Epithelial cell of esophagus (primary cell): Measurements from ENCODE around the gene CLEC11A.

Experiments used
- DNase-seq: peaks from one replicate; pipeline ENCODE4 v3.0.0; 2010; ENCODE audit warnings: low read depth
- H3K4me3 ChIP-seq: 2 replicates; pipeline ENCODE4 v1.5.1; 2011; ENCODE audit warnings: mild to moderate bottlenecking, low read length, control low read depth
- TF ChIP-seq, protein P1 (sequence below): IDR thresholded peaks from 2 replicates; pipeline ENCODE4 v1.5.1; 2011; ENCODE audit warnings: low read depth, mild to moderate bottlenecking, low read length, control low read depth, inconsistent platforms; ENCODE audit not compliant: insufficient read depth; ENCODE audit errors: missing control alignments

CLEC11A gene

DNA sequence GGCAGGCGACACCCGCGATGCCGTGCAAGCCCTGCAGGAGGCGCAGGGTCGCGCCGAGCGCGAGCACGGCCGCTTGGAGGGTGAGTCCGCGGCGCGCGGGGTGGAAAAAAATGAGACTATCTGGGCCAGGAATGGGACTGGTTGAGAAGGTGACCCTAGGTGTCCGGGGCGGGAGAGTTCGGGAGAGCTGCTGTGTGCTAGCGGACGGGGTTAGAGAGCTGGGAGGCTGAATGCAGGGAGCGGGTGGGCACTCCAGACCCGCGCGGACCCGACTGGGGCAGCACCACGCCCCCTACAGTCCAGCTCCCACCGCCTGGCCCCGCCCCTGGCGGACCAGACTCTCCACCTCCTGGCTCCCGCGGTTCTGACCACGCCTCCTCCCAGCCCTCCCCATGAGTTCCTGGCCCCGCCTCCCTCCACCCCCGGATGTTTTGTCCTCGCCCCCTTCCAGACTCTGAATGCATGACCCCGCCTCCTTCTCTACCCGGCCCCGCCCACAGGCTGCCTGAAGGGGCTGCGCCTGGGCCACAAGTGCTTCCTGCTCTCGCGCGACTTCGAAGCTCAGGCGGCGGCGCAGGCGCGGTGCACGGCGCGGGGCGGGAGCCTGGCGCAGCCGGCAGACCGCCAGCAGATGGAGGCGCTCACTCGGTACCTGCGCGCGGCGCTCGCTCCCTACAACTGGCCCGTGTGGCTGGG, 1.5 kb downstream of the CLEC11A start:
- peak; percentile 85 for DNase-seq
- TF ChIP-seq, protein P1, sequence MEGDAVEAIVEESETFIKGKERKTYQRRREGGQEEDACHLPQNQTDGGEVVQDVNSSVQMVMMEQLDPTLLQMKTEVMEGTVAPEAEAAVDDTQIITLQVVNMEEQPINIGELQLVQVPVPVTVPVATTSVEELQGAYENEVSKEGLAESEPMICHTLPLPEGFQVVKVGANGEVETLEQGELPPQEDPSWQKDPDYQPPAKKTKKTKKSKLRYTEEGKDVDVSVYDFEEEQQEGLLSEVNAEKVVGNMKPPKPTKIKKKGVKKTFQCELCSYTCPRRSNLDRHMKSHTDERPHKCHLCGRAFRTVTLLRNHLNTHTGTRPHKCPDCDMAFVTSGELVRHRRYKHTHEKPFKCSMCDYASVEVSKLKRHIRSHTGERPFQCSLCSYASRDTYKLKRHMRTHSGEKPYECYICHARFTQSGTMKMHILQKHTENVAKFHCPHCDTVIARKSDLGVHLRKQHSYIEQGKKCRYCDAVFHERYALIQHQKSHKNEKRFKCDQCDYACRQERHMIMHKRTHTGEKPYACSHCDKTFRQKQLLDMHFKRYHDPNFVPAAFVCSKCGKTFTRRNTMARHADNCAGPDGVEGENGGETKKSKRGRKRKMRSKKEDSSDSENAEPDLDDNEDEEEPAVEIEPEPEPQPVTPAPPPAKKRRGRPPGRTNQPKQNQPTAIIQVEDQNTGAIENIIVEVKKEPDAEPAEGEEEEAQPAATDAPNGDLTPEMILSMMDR = peak; percentile 14
- peak overlapping the region; percentile 41 for H3K4me3 ChIP-seq

DNA sequence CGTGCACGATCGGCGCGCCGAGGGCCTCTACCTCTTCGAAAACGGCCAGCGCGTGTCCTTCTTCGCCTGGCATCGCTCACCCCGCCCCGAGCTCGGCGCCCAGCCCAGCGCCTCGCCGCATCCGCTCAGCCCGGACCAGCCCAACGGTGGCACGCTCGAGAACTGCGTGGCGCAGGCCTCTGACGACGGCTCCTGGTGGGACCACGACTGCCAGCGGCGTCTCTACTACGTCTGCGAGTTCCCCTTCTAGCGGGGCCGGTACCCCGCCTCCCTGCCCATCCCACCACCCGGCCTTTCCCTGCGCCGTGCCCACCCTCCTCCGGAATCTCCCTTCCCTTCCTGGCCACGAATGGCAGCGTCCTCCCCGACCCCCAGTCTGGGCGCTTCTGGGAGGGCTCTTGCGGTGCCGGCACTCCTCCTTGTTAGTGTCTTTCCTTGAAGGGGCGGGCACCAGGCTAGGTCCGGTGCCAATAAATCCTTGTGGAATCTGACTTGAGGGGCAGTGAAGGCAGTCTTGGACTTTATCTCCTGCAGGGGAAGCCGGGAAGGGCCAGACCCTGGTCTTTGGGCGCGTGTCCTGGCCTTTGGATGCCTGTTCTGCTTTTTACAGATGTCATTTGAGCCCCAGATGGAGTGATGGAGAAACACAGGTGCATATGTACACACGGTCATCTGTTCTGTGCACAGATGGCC, 2.2 kb downstream of the CLEC11A start:
- peak overlapping the region; percentile 41 for H3K4me3 ChIP-seq
- TF ChIP-seq, protein P1 = no peak

DNA sequence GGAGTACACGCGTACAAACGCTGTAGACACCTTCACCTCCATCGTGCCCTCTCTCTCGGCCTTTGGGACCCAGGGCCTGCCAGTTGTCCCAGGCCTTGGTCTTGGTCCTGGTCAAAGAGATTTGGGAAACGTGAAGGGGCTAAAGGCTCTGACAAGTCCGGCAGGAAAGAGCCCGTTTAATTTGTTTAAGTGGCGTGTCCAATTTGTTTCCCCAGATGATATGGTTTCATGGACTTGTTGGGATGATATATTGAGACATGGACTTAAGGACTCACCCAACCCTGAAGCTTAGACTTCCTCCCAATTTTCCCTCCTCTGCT, 2.7 kb downstream of the CLEC11A start:
- no peak for DNase-seq
- no peak overlapping the region for H3K4me3 ChIP-seq

More for the DNA sequence above, 2.2 kb downstream of the CLEC11A start:
- DNase-seq = no peak

DNA sequence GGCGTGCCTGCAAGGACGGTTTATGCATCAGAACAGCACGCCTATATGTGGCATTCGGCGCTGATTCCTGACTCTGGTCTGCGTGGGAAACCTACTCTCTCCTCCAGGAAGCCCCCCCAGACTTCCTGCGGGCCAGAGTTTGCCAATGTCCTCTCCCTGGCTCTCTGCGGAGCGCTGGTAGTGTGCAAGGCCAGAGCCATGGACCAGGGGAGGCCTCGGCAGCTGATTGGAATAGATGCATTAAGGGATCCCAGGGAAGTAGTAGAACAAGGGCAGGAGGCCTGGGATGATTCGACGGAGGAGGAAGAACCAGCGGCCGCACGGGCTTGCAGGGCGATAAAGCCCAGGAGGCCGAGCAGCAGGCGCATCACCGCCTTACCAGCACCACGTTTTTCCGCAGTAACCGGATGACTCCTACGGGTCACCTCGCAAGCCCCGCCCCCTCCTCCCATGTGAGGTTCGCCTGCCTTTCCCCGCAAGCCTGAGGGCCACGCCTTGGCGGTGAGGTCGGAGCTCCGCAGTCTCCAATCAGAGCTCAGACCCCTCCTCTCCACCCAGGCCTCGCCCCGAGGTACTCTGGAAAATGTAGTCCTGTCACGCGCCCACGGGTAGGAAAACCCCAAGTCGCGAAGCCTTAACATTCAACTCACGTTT, 5.0 kb downstream of the CLEC11A start:
- DNase-seq = no peak
- no peak overlapping the region for H3K4me3 ChIP-seq
- TF ChIP-seq, protein P1 = no peak

More for the DNA sequence above, 2.7 kb downstream of the CLEC11A start:
- TF ChIP-seq, protein P1 = no peak

DNA sequence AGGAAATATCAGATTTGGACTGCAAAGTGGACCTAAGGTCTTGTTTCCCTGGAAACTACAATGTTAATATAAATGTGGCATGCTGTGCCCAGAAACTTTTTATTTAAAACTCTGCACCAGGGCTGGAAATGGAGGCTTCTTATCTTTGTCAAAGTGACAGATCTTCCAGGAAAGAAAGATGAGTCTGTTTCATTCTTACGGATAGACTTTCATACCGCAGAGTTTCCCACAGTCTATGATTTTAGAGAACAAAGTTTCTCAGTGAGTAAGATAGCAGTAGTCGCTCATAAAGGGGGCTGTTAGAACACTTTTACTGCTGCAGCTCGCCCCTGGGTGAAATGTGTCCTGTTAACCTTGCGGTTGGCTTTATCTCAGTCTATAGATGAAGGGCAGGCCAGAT, 6.7 kb downstream of the CLEC11A start:
- TF ChIP-seq, protein P1 = no peak

DNA sequence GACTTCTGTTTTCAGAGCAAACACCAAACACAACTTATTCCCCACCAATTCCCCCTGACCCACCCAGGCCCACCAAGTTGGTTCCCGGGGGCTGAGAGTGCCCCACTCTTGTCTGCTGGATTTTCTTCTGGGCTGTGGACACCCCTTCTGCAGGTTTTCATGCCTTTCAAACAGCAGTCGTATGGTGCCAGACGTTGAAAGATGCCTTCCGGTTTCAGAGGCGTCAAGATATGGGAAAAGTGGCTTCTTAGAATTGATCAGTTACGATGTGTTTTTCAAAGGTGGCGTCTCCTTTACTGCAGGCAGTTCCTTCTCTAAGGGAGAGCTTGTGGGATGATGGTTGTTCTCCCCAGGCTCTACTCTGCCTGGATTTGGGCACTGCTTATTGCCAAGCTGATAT, 12.7 kb downstream of the CLEC11A start:
- DNase-seq = no peak
- no peak overlapping the region for H3K4me3 ChIP-seq
- TF ChIP-seq, protein P1 = no peak

More for the DNA sequence above, 6.7 kb downstream of the CLEC11A start:
- no peak for DNase-seq
- H3K4me3 ChIP-seq = no peak overlapping the region
